ENCODE data around the gene MKNK1. TPM values are rescaled to one million over a fixed set of nuclear protein-coding genes. Genes with fewer than 3 reads are reported as not detected.
A peak's percentile ranks its signal among the peaks of the same experiment; 100 is the strongest.

MKNK1 gene
- polyA plus RNA-seq, 1 donor (not counting 4 experiments of a cell fraction or from before 2014, with no cell fraction given) = 55.7 TPM

DNA sequence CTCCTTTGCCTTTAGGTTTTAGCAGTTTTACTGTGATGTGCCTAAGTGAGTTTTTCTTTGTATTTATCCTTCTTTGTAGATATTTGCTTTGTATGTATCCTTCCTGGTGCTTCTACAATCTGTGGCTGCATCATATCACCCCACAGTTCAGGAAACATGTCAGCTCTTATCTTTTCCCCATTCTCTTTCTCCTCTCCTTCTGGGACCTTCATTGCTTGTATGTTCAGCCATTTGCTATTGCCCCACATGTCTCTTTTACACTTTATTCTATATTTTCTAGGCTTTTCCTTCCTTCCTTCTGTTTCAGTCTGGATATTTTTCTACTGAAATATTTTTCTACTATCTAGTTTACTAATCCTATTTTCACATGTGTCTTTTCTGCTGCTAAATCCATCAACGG, 67.5 kb downstream of the MKNK1 start:
- Histone ChIP-seq H3K9ac (ENCODE audit: control insufficient read depth, extremely low read depth, insufficient read depth, low read length) (no peak overlapping the region), H3K79me2 (ENCODE audit: control insufficient read depth, insufficient read depth, low read length) (no peaks in the 10 kb centered on the region), H3K9me3 (ENCODE audit: control insufficient read depth, low read depth, low read length) (no peaks in the 10 kb centered on the region), H3K4me2 (ENCODE audit: control insufficient read depth, extremely low read depth, insufficient read depth, low read depth, low read length) (no peak overlapping the region), H3K4me1 (ENCODE audit: control insufficient read depth, extremely low read depth, insufficient read depth, low read length) (peaks cover 3% of the 10 kb centered on the region), H2AFZ (ENCODE audit: control insufficient read depth, low read length) (no peak overlapping the region), H4K20me1 (ENCODE audit: control insufficient read depth, extremely low read depth, insufficient read depth, low read length) (no peaks in the 10 kb centered on the region), H3K36me3 (ENCODE audit: control insufficient read depth in 2 of 2, extremely low read depth in 1 of 2, insufficient read depth in 2 of 2, low read length in 2 of 2) (no peaks in the 10 kb centered on the region), H3K9me1 (ENCODE audit: control insufficient read depth, extremely low read depth, insufficient read depth, low read length) (no peaks in the 10 kb centered on the region), H3K4me3 (ENCODE audit: control insufficient read depth in 2 of 3, extremely low read depth in 1 of 3, insufficient read depth in 2 of 3, low read depth in 1 of 3, low read length in 3 of 3) (no peak overlapping the region), H3K27ac (ENCODE audit: control insufficient read depth, insufficient read depth, low read length) (no peak overlapping the region), H3K27me3 (ENCODE audit: control insufficient read depth, extremely low read depth, insufficient read depth, low read length) (peaks cover 16% of the 10 kb centered on the region)
- FAIRE-seq (no peak), DNase-seq (ENCODE audit: low read depth, low spot score) (no peak)
- dilution Hi-C loops (cut with MboI; ENCODE audit: extremely low pct_ligation_motif_present, low sequenced_read_pairs) = no loop called here
- TF ChIP-seq, protein P1, sequence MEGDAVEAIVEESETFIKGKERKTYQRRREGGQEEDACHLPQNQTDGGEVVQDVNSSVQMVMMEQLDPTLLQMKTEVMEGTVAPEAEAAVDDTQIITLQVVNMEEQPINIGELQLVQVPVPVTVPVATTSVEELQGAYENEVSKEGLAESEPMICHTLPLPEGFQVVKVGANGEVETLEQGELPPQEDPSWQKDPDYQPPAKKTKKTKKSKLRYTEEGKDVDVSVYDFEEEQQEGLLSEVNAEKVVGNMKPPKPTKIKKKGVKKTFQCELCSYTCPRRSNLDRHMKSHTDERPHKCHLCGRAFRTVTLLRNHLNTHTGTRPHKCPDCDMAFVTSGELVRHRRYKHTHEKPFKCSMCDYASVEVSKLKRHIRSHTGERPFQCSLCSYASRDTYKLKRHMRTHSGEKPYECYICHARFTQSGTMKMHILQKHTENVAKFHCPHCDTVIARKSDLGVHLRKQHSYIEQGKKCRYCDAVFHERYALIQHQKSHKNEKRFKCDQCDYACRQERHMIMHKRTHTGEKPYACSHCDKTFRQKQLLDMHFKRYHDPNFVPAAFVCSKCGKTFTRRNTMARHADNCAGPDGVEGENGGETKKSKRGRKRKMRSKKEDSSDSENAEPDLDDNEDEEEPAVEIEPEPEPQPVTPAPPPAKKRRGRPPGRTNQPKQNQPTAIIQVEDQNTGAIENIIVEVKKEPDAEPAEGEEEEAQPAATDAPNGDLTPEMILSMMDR (optimal IDR thresholded peaks at IDR 0.05 in 1 of 3, IDR thresholded peaks at IDR 0.05 in 1 of 3, conservative IDR thresholded peaks at IDR 0.05 in 1 of 3; ENCODE audit: extremely low read depth in 1 of 3, insufficient read depth in 2 of 3, low read length in 3 of 3) = no peak

DNA sequence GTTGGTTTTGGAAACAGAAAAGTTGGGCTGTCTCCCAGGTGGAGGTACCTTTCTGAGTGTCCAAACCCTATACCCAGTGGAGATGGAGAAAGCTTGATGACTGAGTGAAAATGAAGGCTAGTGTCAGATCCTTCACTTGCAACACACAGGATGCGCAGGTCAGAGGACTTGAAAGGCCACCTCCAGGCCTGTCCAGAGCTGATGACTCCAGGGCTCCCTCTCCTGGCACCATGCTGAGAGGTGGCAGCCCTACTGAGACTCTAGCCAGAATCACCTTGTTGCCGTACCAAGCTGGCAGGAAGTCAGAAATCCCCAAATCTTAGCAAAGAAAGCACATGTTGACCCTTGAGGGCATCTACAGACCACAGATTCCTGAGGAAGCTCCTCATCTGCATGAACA, 69.0 kb downstream of the MKNK1 start:
- no peak overlapping the region for H2AFZ ChIP-seq (ENCODE audit: control insufficient read depth, low read length)
- no peak for DNase-seq (ENCODE audit: low read depth, low spot score)

More for the DNA sequence above, 69.0 kb downstream of the MKNK1 start:
- H4K20me1 ChIP-seq (ENCODE audit: control insufficient read depth, extremely low read depth, insufficient read depth, low read length) = no peaks in the 10 kb centered on the region
- no peak overlapping the region for H3K27ac ChIP-seq (ENCODE audit: control insufficient read depth, insufficient read depth, low read length)
- H3K4me1 ChIP-seq (ENCODE audit: control insufficient read depth, extremely low read depth, insufficient read depth, low read length) = no peaks in the 10 kb centered on the region
- H3K9me3 ChIP-seq (ENCODE audit: control insufficient read depth, low read depth, low read length) = no peaks in the 10 kb centered on the region
- no peak overlapping the region for H3K4me2 ChIP-seq (ENCODE audit: control insufficient read depth, extremely low read depth, insufficient read depth, low read depth, low read length)
- H3K9ac ChIP-seq (ENCODE audit: control insufficient read depth, extremely low read depth, insufficient read depth, low read length) = no peak overlapping the region
- TF ChIP-seq, protein P1 (optimal IDR thresholded peaks at IDR 0.05 in 1 of 3, IDR thresholded peaks at IDR 0.05 in 1 of 3, conservative IDR thresholded peaks at IDR 0.05 in 1 of 3; ENCODE audit: extremely low read depth in 1 of 3, insufficient read depth in 2 of 3, low read length in 3 of 3) = peak; percentile 57 to 75 (median 72)
- no peak for TF ChIP-seq EZH2 (IDR thresholded peaks at IDR 0.05; ENCODE audit: low read length)
- peak; percentile 29 for FAIRE-seq
- peaks cover 17% of the 10 kb centered on the region for H3K27me3 ChIP-seq (ENCODE audit: control insufficient read depth, extremely low read depth, insufficient read depth, low read length)
- no peak overlapping the region for H3K4me3 ChIP-seq (ENCODE audit: control insufficient read depth in 2 of 3, extremely low read depth in 1 of 3, insufficient read depth in 2 of 3, low read depth in 1 of 3, low read length in 3 of 3)
- dilution Hi-C loops (cut with MboI; ENCODE audit: extremely low pct_ligation_motif_present, low sequenced_read_pairs) = no loop called here
- H3K36me3 ChIP-seq (ENCODE audit: control insufficient read depth in 2 of 2, extremely low read depth in 1 of 2, insufficient read depth in 2 of 2, low read length in 2 of 2) = no peaks in the 10 kb centered on the region
- no peaks in the 10 kb centered on the region for H3K9me1 ChIP-seq (ENCODE audit: control insufficient read depth, extremely low read depth, insufficient read depth, low read length)
- H3K79me2 ChIP-seq (ENCODE audit: control insufficient read depth, insufficient read depth, low read length) = no peaks in the 10 kb centered on the region
